Gastroesophageal sphincter (tissue), 3 donors: ENCODE data around the gene ADGRF5.

Source experiments
- EP300 ChIP-seq: sonication (generic); formaldehyde crosslinking; IDR thresholded peaks from one replicate; pipeline ENCODE4 v1.6.1; 2017; ENCODE audit warnings: antibody characterized with exemption, mild to moderate bottlenecking
- POLR2A ChIP-seq, 2 donors: fragments of 450-650 bp; IDR thresholded peaks; one replicate each; pipeline ENCODE4 v1.6.1; 2017; ENCODE audit warnings: antibody characterized with exemption in 2 of 2, mild to moderate bottlenecking in 2 of 2, moderate library complexity in 1 of 2
- POLR2AphosphoS5 ChIP-seq: sonication (generic); formaldehyde crosslinking; IDR thresholded peaks from one replicate; pipeline ENCODE4 v1.6.1; 2017; ENCODE audit warnings: antibody characterized with exemption
- TF ChIP-seq, protein P1 (sequence below), 4 experiments: fragments of 200-600 bp in 2 of 4; fragments of 450-650 bp in 2 of 4; sonication (generic) in 1 of 4; IDR thresholded peaks; one replicate each; pipeline ENCODE4 v1.5.1; 2017 to 2019; ENCODE audit warnings: antibody characterized with exemption in 4 of 4, mild to moderate bottlenecking in 2 of 4, moderate library complexity in 2 of 4

DNA sequence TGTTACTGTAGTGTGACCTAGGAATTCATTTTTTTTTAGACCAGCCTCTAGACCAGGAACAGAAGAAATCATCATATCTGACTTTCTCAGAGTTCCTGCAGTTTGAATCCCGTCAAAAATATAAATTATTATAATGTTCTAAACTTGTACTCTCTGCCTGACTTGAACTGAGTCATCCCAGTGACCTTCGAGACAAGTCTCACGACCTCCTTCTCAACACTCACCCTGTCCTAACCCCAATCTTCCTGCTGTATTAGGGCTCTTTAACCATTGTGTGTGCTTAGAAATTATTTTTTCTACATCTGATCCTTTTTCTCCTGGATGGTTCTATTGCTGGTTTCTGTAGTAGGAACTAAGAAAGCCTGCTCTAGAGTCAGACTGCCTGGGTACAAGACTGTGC lies 21.5 kb downstream of the ADGRF5 start:
- TF ChIP-seq POLR2A (IDR thresholded peaks at IDR 0.05) (no peak), POLR2AphosphoS5 (no peak), EP300 (no peak)
- TF ChIP-seq, protein P1, sequence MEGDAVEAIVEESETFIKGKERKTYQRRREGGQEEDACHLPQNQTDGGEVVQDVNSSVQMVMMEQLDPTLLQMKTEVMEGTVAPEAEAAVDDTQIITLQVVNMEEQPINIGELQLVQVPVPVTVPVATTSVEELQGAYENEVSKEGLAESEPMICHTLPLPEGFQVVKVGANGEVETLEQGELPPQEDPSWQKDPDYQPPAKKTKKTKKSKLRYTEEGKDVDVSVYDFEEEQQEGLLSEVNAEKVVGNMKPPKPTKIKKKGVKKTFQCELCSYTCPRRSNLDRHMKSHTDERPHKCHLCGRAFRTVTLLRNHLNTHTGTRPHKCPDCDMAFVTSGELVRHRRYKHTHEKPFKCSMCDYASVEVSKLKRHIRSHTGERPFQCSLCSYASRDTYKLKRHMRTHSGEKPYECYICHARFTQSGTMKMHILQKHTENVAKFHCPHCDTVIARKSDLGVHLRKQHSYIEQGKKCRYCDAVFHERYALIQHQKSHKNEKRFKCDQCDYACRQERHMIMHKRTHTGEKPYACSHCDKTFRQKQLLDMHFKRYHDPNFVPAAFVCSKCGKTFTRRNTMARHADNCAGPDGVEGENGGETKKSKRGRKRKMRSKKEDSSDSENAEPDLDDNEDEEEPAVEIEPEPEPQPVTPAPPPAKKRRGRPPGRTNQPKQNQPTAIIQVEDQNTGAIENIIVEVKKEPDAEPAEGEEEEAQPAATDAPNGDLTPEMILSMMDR (IDR thresholded peaks at IDR 0.05): no peak
